Keratinocyte (primary cell): ENCODE data around the gene TNIK.

Experiments
- EZH2 ChIP-seq: IDR thresholded peaks from one replicate; pipeline ENCODE4 v1.6.1; 2012; ENCODE audit warnings: inconsistent platforms, mild to moderate bottlenecking, low read length, moderate library complexity
- TF ChIP-seq, protein P1 (sequence below), 3 experiments: IDR thresholded peaks in 1 of 3; conservative IDR thresholded peaks in 1 of 3; optimal IDR thresholded peaks in 1 of 3; 2 replicates in 2 of 3; 3 replicates in 1 of 3; pipeline versions ENCODE3 to v1.5.1; 2011; ENCODE audit warnings: low read length in 3 of 3, mild to moderate bottlenecking in 3 of 3, moderate library complexity in 2 of 3, control low read depth in 1 of 3, inconsistent platforms in 1 of 3; ENCODE audit not compliant: insufficient read depth in 2 of 3; ENCODE audit errors: extremely low read depth in 1 of 3

DNA sequence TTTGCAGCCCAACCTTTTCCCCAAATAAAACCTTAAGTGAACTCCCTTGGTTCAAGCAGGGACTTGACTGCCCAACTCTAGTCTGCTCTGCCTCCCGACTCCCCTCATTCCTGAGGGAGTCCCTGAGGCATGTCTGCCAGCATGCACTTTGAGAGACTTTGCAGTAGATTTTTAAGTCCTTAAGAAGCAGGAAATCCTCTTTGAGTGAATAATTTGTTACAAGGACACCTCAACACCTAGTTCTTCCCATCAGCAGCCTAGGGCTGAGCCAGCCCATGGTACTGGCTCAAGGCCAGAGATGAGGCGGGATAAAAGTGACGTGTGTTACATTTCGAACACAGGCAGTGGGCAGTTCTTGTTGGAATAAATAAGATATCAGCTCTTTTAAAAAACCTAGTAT is 229.3 kb downstream of the TNIK start:
- no peak for TF ChIP-seq EZH2
- TF ChIP-seq, protein P1, sequence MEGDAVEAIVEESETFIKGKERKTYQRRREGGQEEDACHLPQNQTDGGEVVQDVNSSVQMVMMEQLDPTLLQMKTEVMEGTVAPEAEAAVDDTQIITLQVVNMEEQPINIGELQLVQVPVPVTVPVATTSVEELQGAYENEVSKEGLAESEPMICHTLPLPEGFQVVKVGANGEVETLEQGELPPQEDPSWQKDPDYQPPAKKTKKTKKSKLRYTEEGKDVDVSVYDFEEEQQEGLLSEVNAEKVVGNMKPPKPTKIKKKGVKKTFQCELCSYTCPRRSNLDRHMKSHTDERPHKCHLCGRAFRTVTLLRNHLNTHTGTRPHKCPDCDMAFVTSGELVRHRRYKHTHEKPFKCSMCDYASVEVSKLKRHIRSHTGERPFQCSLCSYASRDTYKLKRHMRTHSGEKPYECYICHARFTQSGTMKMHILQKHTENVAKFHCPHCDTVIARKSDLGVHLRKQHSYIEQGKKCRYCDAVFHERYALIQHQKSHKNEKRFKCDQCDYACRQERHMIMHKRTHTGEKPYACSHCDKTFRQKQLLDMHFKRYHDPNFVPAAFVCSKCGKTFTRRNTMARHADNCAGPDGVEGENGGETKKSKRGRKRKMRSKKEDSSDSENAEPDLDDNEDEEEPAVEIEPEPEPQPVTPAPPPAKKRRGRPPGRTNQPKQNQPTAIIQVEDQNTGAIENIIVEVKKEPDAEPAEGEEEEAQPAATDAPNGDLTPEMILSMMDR (optimal IDR thresholded peaks at IDR 0.05 in 1 of 3, IDR thresholded peaks at IDR 0.05 in 1 of 3, conservative IDR thresholded peaks at IDR 0.05 in 1 of 3; ENCODE audit: extremely low read depth in 1 of 3, insufficient read depth in 2 of 3, low read length in 3 of 3) = no peak
